ENCODE data around the gene MPLKIP.

DNA sequence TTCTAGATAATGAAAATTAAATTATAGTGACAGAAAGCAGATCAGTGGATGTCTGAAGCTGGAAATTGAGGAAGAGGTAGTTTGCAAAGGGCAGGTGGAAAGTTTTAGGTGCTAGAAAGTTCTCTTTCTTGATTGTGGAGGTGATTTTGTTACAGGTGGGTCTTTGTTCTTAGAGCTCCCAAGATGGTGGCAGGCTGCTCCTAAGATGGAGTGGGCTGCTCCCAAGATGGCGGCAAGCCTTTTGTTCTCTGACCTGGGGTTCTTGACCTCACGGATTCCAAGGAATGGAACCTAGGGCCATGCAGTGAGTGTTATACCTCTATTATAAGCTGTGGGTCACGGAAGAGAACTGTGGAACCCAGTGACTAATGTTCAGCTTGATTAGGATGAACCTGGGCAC, 32.9 kb upstream of the MPLKIP start:
- TF ChIP-seq, protein P1, sequence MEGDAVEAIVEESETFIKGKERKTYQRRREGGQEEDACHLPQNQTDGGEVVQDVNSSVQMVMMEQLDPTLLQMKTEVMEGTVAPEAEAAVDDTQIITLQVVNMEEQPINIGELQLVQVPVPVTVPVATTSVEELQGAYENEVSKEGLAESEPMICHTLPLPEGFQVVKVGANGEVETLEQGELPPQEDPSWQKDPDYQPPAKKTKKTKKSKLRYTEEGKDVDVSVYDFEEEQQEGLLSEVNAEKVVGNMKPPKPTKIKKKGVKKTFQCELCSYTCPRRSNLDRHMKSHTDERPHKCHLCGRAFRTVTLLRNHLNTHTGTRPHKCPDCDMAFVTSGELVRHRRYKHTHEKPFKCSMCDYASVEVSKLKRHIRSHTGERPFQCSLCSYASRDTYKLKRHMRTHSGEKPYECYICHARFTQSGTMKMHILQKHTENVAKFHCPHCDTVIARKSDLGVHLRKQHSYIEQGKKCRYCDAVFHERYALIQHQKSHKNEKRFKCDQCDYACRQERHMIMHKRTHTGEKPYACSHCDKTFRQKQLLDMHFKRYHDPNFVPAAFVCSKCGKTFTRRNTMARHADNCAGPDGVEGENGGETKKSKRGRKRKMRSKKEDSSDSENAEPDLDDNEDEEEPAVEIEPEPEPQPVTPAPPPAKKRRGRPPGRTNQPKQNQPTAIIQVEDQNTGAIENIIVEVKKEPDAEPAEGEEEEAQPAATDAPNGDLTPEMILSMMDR (IDR thresholded peaks at IDR 0.05) = no peak
- TF ChIP-seq MXI1 (IDR thresholded peaks at IDR 0.05; ENCODE audit: low read depth, low read length) (no peak), POLR2AphosphoS5 (IDR thresholded peaks at IDR 0.05; ENCODE audit: low read depth, low read length) (no peak)
- TF ChIP-seq, protein P2, sequence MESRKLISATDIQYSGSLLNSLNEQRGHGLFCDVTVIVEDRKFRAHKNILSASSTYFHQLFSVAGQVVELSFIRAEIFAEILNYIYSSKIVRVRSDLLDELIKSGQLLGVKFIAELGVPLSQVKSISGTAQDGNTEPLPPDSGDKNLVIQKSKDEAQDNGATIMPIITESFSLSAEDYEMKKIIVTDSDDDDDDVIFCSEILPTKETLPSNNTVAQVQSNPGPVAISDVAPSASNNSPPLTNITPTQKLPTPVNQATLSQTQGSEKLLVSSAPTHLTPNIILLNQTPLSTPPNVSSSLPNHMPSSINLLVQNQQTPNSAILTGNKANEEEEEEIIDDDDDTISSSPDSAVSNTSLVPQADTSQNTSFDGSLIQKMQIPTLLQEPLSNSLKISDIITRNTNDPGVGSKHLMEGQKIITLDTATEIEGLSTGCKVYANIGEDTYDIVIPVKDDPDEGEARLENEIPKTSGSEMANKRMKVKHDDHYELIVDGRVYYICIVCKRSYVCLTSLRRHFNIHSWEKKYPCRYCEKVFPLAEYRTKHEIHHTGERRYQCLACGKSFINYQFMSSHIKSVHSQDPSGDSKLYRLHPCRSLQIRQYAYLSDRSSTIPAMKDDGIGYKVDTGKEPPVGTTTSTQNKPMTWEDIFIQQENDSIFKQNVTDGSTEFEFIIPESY (IDR thresholded peaks at IDR 0.05; ENCODE audit: borderline replicate concordance, low read depth) = no peak
- TF ChIP-seq, protein P3, sequence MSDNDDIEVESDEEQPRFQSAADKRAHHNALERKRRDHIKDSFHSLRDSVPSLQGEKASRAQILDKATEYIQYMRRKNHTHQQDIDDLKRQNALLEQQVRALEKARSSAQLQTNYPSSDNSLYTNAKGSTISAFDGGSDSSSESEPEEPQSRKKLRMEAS (IDR thresholded peaks at IDR 0.05; ENCODE audit: low read depth) = no peak
